ENCODE data around the gene GDPD4.

Gene GDPD4

GRCh38 chr11:77188633-77189491 lies 112.6 kb downstream of the GDPD4 start:
- DNase-seq, result no peak

- peak; percentile 75 to 83 for DNase-seq
Measured at GRCh38 chr11:77187776-77188632, 113.5 kb downstream of the GDPD4 start.

GRCh38 chr11:77187111-77187750 lies 114.3 kb downstream of the GDPD4 start:
- no peak for DNase-seq

GRCh38 chr11:77186302-77186701 lies 115.2 kb downstream of the GDPD4 start:
- no peak for DNase-seq

- DNase-seq, result no peak
Measured at GRCh38 chr11:77184136-77184860, 117.2 kb downstream of the GDPD4 start.

GRCh38 chr11:77183431-77183984 lies 118.0 kb downstream of the GDPD4 start:
- DNase-seq, result no peak

- DNase-seq, result no peak
Measured at GRCh38 chr11:77182542-77183430, 118.7 kb downstream of the GDPD4 start.

GRCh38 chr11:77181799-77182541 lies 119.5 kb downstream of the GDPD4 start:
- DNase-seq, result no peak

GRCh38 chr11:77181226-77181625 lies 120.3 kb downstream of the GDPD4 start:
- no peak for DNase-seq

- no peak for DNase-seq
Measured at GRCh38 chr11:77180346-77180745, 121.1 kb downstream of the GDPD4 start.

GRCh38 chr11:77179681-77180080 lies 121.8 kb downstream of the GDPD4 start:
- no peak for DNase-seq

- no peak for DNase-seq
Measured at GRCh38 chr11:77179048-77179447, 122.4 kb downstream of the GDPD4 start.

- no peak for DNase-seq
Measured at GRCh38 chr11:77178150-77178549, 123.3 kb downstream of the GDPD4 start.

GRCh38 chr11:77176996-77177395 lies 124.5 kb downstream of the GDPD4 start:
- DNase-seq, result no peak

- no peak for DNase-seq
Measured at GRCh38 chr11:77175869-77176539, 125.5 kb downstream of the GDPD4 start.

- DNase-seq, result no peak
Measured at GRCh38 chr11:77175021-77175842, 126.3 kb downstream of the GDPD4 start.

GRCh38 chr11:77174559-77174958 lies 126.9 kb downstream of the GDPD4 start:
- DNase-seq, result no peak

GRCh38 chr11:77173494-77173893 lies 128.0 kb downstream of the GDPD4 start:
- DNase-seq, result no peak

GRCh38 chr11:77172666-77172982 lies 128.9 kb downstream of the GDPD4 start:
- no peak for DNase-seq

Measured in activated CD4-positive, alpha-beta T cell treated with anti-CD3 and anti-CD28 coated beads, Interleukin-2, amount 50 U/mL, for 48 hours (primary cell).